Hepatocyte (in vitro differentiated cells): ENCODE data around the gene DNMT3A.
A peak's percentile ranks its signal among the peaks of the same experiment; 100 is the strongest.

ENCODE experiments used
- EZH2 ChIP-seq: fragments of 200-600 bp; sonication (generic); IDR thresholded peaks from 2 replicates; pipeline ENCODE4 v1.6.1; 2016; ENCODE audit warnings: antibody characterized with exemption, mild to moderate bottlenecking, borderline replicate concordance
- EZH2phosphoT487 ChIP-seq: fragments of 200-600 bp; sonication (generic); IDR thresholded peaks from one replicate; pipeline ENCODE4 v1.6.1; 2018; ENCODE audit warnings: antibody characterized with exemption, mild to moderate bottlenecking, low read depth, moderate library complexity; ENCODE audit not compliant: unreplicated experiment, severe bottlenecking
- TF ChIP-seq, protein P1 (sequence below): fragments of 200-600 bp; sonication (generic); IDR thresholded peaks from 2 replicates; pipeline ENCODE4 v1.5.1; 2016; ENCODE audit warnings: antibody characterized with exemption, mild to moderate bottlenecking; ENCODE audit not compliant: poor library complexity

- TF ChIP-seq, protein P1, sequence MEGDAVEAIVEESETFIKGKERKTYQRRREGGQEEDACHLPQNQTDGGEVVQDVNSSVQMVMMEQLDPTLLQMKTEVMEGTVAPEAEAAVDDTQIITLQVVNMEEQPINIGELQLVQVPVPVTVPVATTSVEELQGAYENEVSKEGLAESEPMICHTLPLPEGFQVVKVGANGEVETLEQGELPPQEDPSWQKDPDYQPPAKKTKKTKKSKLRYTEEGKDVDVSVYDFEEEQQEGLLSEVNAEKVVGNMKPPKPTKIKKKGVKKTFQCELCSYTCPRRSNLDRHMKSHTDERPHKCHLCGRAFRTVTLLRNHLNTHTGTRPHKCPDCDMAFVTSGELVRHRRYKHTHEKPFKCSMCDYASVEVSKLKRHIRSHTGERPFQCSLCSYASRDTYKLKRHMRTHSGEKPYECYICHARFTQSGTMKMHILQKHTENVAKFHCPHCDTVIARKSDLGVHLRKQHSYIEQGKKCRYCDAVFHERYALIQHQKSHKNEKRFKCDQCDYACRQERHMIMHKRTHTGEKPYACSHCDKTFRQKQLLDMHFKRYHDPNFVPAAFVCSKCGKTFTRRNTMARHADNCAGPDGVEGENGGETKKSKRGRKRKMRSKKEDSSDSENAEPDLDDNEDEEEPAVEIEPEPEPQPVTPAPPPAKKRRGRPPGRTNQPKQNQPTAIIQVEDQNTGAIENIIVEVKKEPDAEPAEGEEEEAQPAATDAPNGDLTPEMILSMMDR: peak; percentile 98
- TF ChIP-seq EZH2: no peak
- TF ChIP-seq EZH2phosphoT487: no peak
Measured at GRCh38 chr2:25342372-25343186, 854 bp upstream of the DNMT3A start.
